ENCODE data around the gene SUGP2. TPM values are rescaled to one million over a fixed set of nuclear protein-coding genes. Genes with fewer than 3 reads are reported as not detected.

Gene SUGP2
- total RNA-seq, 1 experiment from 2014 or later = 95.2 TPM

DNA sequence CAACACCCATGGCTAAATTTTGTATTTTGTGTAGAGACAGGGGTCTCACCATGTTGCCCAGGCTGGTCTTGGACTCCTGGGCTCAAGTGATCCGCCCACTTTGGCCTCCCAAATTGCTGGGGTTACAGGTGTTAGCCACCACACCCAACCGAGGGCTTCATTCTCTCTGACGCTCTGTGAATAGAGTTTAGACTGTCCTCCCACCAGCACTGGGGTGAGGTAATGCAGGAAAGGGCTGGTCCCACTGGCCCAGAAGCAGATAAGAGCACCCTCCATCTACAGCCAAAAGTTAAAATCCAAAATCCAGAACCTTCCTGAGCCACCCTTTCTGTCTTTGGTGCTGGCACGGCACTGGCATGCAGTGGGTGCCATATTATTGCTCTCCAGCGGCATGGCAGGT, 60.5 kb downstream of the SUGP2 start:
- Histone ChIP-seq H2BK5ac (ENCODE audit: insufficient read length, low read length) (no peak overlapping the region), H3K9me3 (ENCODE audit: control insufficient read depth, low read depth, low read length) (no peaks in the 10 kb centered on the region), H3K4me1 (ENCODE audit: insufficient read depth, low read length) (no peaks in the 10 kb centered on the region), H3K79me1 (ENCODE audit: insufficient read depth, low read depth, low read length, poor library complexity, severe bottlenecking) (no peaks in the 10 kb centered on the region), H2AFZ (ENCODE audit: low read length) (no peak overlapping the region), H4K8ac (replicated peaks; ENCODE audit: insufficient read length, low read depth, low read length) (no peak overlapping the region), H3K23ac (ENCODE audit: insufficient read length, low read depth, low read length) (no peak overlapping the region), H3T11ph (ENCODE audit: low read length) (no peak overlapping the region), H3K18ac (ENCODE audit: insufficient read length, low read depth, low read length) (no peak overlapping the region), H2BK120ac (ENCODE audit: low read depth, low read length, poor library complexity, severe bottlenecking) (no peak overlapping the region), H3K27ac (ENCODE audit: insufficient read length, low read depth, low read length) (no peak overlapping the region), H3K4me2 (ENCODE audit: insufficient read depth, insufficient read length, low read length) (no peak overlapping the region), H2BK15ac (ENCODE audit: low read depth, low read length) (no peak overlapping the region), H3K56ac (ENCODE audit: insufficient read length, low read depth, low read length) (no peak overlapping the region), H3K4ac (ENCODE audit: low read depth, low read length) (no peak overlapping the region), H4K91ac (ENCODE audit: insufficient read length, low read depth, low read length) (no peak overlapping the region), H3K79me2 (ENCODE audit: insufficient read depth, low read length) (no peaks in the 10 kb centered on the region), H2BK12ac (ENCODE audit: insufficient read length, low read depth, low read length) (no peak overlapping the region), H3K23me2 (ENCODE audit: insufficient read length, low read depth, low read length, poor library complexity, severe bottlenecking) (no peaks in the 10 kb centered on the region), H3K14ac (ENCODE audit: insufficient read depth, low read length) (no peak overlapping the region), H2BK20ac (ENCODE audit: low read depth, low read length, poor library complexity, severe bottlenecking) (no peak overlapping the region), H3K27me3 (ENCODE audit: insufficient read depth, low read length) (no peaks in the 10 kb centered on the region), H3K9ac (ENCODE audit: extremely low read depth, insufficient read length, low read length) (no peak overlapping the region), H4K5ac (ENCODE audit: insufficient read length, low read depth, low read length) (no peak overlapping the region), H4K20me1 (ENCODE audit: control insufficient read depth, insufficient read depth, insufficient read length) (no peaks in the 10 kb centered on the region), H2AK5ac (ENCODE audit: insufficient read length, low read length) (no peak overlapping the region)
- no CpG with 5 or more reads among the region's 5 CpGs for WGBS (ENCODE audit: extremely low coverage, insufficient read length, low lambda C conversion rate)
- DNase-seq = no peak
- TF ChIP-seq, protein P1, sequence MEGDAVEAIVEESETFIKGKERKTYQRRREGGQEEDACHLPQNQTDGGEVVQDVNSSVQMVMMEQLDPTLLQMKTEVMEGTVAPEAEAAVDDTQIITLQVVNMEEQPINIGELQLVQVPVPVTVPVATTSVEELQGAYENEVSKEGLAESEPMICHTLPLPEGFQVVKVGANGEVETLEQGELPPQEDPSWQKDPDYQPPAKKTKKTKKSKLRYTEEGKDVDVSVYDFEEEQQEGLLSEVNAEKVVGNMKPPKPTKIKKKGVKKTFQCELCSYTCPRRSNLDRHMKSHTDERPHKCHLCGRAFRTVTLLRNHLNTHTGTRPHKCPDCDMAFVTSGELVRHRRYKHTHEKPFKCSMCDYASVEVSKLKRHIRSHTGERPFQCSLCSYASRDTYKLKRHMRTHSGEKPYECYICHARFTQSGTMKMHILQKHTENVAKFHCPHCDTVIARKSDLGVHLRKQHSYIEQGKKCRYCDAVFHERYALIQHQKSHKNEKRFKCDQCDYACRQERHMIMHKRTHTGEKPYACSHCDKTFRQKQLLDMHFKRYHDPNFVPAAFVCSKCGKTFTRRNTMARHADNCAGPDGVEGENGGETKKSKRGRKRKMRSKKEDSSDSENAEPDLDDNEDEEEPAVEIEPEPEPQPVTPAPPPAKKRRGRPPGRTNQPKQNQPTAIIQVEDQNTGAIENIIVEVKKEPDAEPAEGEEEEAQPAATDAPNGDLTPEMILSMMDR (conservative IDR thresholded peaks at IDR 0.05) = no peak
- no peak overlapping the region for H3K4me3 Mint-ChIP-seq
- peaks cover 19% of the 10 kb centered on the region for H3K27me3 Mint-ChIP-seq (ENCODE audit: low read depth)
- peaks cover 3 to 4% of the 10 kb centered on the region in 2 experiments; a peak in 3 of 5 replicates for H3K9me3 Mint-ChIP-seq
- H3K27ac Mint-ChIP-seq = no peak overlapping the region
- no peaks in the 10 kb centered on the region for H3K4me1 Mint-ChIP-seq
- peaks cover 0 to 4% (median 0%) of the 10 kb centered on the region in 3 experiments; a peak in 1 of 7 replicates for H3K36me3 Mint-ChIP-seq (ENCODE audit: insufficient read depth in 1 of 3, low read depth in 3 of 3)
